Stimulated activated CD4-positive, alpha-beta T cell treated with anti-CD3 and anti-CD28 coated beads, Interleukin-4, amount 100 ng/mL, for 1 hour (primary cell): ENCODE data around the gene INPP5D.

Source experiments
- DNase-seq: peaks from one replicate; pipeline ENCODE4 v3.0.0-alpha.2; 2020

INPP5D gene

DNA sequence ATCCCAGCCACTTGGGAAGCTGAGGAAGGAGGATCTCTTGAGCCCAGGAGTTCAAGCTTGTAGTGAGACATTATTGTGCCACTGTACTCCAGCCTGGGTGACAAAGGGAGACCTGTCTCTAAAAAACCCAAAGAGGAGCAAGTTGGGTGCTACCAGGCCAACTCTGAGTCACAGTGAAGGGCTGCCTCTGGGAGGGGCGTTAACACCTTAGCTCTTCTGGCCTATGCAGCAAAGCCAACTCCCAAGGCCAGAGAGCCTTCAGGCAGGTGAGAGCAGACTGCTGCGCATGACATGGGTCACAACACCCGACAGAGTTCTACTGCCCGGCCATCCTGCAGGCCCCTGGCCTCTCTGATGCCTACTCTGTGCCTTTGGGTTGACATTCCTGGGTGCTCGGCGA, 158.7 kb downstream of the INPP5D start:
- no peak for DNase-seq

- no peak for DNase-seq
These were observed 159.7 kb downstream of the INPP5D start for GRCh38 chr2:233219848-233220247.

DNA sequence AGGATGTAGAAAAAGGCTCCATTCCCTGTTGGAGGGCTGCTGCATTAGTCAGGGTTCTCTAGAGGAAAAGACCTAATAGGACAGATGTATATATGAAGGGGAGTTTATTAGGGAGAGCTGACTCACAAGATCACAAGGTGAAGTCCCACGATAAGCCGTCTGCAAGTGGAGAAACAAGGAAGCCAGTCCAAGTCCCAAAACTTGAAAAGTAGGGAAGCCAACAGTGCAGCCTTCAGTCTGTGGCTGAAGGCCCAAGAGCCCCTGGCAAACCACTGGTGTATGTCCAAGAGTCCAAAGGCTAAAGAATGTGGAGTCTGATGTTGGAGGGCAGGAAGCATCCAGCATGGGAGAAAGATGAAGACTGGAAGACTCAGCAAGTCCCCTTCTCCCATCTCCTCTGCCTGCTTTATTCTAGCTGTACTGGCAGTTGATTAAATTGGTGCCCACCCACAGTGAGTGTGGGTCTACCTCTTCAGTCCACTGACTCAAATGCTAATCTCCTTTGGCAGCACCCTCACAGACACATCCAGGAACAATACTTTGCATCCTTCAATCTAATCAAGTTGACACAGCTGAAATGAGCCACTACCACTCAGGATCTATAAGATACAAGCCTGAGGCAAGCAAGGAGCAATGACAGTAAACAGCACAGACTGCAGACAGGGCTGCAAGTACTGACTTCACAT, 161.4 kb downstream of the INPP5D start:
- DNase-seq, result no peak

DNA sequence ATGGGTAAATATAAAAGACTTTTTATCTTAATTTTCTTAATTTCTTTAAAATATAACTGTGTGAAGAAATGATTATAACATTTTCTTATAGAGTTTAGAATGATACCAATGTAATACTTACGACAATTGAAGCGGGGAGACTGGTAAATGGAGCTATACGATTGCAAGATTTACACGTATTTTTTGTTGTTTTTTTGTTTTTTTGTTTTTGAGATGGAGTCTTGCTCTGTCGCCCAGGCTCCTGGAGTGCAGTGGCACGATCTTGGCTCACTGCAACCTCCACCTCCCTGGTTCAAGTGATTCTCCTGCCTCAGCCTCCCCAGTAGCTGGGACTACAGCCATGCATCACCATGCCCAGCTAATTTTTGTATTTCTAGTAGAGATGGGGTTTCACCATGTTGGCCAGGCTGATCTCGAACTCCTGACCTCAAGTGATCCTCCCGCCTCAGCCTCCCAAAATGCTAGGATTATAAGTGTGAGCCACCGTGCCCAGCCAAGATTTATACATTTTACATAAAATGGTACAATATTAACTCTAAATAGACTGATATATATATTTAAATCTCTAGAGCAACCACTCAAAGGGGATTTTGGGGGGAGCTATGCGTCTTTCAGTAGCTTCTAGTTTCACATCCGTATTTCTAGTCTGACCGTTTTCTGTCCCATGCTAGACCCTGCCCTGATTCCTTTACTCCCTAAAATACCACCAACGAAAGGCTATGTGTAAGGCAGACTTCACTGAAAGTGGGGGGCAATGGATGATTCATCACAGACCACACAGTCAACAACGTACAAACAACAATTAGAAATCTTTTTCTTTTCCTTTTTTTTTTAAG, 163.1 kb downstream of the INPP5D start:
- no peak for DNase-seq

DNA sequence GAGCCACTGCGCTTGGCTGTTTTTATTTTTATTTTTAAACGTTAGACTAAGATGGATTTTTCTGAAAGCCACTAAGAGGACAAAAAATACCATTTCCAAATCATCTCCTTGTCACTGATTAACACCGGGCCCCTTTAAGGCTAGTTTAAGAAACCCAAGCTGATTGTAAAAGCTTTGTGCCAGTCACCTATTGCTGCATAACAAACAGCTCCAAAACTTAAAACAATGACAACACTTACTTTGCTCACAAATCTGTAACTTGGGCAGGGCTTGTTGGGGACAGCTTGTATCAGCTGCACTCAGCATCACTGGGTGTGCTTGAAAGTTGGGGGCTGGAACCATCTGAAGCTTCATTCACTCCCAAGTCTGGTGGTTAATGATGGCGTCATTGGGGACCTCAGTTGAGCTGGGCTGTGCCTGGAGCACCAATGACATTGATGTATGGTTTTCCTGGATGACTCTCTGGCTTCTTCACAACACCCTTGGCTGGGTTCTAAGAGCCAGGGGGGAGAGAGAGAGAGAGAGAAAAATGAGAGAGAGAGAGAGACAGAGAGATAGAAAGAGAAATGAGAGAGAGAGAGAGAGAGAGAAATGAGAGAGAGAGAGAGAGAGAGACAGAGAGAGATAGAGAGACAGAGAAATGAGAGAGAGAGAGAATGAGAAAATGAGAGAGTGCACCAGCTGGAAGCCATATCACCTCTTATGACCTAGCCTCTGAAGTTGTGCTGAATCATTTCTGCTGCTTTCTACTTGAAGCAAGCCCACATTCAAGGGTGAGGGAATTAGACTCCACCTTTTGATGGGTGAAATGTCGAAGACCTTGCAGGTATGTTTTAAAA, 165.3 kb downstream of the INPP5D start:
- DNase-seq, result no peak

DNA sequence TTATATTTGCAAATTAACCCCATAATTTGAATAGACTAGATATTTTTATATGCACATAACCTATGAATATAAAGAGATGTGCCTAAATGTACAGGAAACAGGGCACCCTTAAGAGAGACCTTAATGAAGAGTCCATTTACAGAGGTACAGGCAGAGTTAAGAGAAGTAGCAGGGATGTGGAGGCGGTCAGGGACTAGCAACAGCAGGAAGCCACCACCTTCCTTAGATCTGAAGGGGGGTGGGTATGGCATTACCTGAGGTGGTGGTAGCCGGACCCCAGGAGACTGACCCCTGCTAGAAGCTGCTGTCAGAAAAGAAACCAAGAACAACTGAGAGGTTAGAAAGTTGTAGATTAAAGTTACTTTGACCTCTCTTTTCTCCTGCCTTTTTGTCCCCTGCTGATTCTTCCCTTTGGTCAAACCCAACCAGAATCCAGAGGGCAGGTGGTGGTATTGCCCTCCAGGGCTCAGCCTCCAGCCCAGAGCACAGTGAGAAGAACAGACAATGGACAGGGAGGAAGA, 166.4 kb downstream of the INPP5D start:
- DNase-seq, result no peak

- no peak for DNase-seq
These were observed 167.3 kb downstream of the INPP5D start for GRCh38 chr2:233227346-233227978.

GRCh38 chr2:233228376-233228775, 168.2 kb downstream of the INPP5D start:
- DNase-seq, result no peak

DNA sequence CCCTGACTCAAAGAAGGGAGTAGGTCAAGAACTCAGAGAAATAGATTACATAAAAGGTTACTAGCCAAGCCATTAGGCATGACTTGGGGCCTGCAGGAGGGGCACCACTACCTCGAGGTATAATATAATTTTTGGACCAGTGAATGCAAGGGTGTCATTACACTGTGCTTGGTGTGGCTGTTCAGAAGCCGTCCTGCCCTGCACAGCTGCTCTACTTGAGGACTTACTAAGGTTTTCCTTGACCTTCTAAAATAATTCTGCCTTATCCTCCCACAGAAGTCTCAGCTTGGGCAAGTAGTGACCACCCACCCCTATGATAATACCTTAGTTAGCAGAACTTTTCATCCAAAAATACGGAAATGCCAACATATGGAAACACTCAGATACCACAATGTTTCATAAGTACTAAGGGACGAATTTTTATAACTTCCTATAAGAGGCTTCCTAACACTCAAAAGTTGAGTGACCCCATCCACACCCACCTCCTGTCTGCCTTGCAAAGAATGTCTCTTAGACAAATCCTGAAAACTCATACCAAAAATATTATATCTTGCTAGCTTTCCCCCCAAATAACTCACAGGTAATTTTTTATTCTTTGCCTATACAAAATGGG, 173.6 kb downstream of the INPP5D start:
- no peak for DNase-seq

DNA sequence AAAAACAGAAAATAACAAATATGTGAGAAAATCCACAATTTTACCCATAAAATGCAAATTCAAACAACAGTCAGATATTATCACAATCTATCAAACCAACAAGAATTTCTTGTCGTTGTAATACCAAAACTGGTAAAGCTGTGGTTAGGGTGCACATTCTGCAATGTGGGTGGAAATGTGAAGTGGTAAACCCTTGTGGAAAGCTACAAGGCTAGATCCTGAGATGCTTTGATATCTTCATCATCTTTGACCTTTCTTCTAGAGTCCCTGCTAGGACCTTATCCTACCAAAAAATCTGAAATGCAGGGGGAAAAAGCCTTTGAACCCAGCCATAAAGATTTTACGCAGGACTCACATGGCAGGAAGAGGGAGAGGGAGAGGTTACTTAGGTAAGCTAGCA, 174.1 kb downstream of the INPP5D start:
- DNase-seq, result no peak

- DNase-seq, result no peak
These were observed 174.9 kb downstream of the INPP5D start for GRCh38 chr2:233234996-233235395.

- DNase-seq, result no peak
These were observed 175.8 kb downstream of the INPP5D start for GRCh38 chr2:233235977-233236376.

- DNase-seq, result no peak
These were observed 176.9 kb downstream of the INPP5D start for GRCh38 chr2:233236820-233237589.

- no peak for DNase-seq
These were observed 180.8 kb downstream of the INPP5D start for GRCh38 chr2:233240897-233241296.

DNA sequence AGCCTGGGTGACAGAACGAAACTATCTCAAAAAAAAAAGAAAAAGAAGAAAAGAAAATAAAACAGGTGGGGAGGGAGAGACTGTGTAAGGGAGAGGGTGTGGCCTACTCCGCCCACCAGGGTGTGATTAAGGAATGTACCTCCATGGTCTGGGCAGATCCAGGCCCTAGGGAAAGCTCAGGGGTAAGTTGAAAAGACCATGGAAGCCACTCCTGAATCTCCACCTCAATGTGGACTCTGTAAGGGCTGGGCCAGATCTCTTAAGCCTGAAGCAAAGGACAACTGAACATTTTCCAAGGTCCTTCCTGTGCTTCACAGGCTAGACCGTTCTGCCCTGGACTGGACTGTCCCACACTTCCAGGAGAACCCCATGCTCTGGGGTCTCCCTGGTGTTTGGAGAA, 181.7 kb downstream of the INPP5D start:
- no peak for DNase-seq

- no peak for DNase-seq
These were observed 182.2 kb downstream of the INPP5D start for GRCh38 chr2:233242231-233242927.

GRCh38 chr2:233243348-233243747, 183.2 kb downstream of the INPP5D start:
- no peak for DNase-seq

- no peak for DNase-seq
These were observed 184.7 kb downstream of the INPP5D start for GRCh38 chr2:233244818-233245217.

DNA sequence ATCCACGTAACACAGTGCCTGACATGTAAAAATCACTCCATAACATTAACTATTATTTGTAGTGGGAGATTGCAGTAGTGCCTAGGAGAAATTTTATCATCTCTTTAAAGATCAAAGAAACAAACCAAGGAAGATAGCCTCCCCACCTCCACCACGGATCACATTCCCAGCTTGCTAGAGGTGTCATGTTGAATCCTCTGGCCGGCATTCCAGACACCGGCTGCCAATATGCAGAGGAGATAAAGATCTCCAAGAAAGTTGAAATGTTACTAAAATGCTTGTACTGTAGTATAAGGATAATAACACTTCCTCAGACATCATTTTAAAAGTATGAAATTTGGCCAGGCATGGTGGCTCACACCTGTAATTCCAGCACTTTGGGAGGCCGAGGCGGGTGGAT, 185.3 kb downstream of the INPP5D start:
- no peak for DNase-seq

DNA sequence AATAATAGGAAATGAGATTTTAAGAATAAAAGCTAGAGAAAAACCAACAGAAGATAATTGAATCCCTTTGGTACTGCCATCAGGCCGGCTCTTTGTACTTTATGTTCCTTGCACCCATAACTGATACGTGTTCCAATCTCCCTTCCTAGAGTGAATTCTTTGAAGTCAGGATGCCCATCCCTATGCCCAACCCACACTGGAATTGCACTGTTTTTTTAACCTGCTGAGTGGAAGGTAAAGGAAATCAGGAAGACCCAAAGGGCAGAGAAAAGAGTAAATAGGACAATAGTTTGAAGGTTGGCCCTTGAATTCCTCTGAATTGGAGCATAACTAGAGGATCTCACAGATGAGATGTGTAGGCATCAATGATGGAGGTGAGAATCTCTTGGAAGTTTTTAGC, 187.0 kb downstream of the INPP5D start:
- no peak for DNase-seq

- peak; percentile 52 for DNase-seq
These were observed 187.6 kb downstream of the INPP5D start for GRCh38 chr2:233247744-233248143.
